GM18861 (cell line): ENCODE results near the gene OPA1.

Source experiments
- ATAC-seq: cut with Tn5 transposase; IDR thresholded peaks from one replicate; pipeline ENCODE4 v1.9.1; 2021; ENCODE audit not compliant: unreplicated experiment

Gene OPA1, protein sequence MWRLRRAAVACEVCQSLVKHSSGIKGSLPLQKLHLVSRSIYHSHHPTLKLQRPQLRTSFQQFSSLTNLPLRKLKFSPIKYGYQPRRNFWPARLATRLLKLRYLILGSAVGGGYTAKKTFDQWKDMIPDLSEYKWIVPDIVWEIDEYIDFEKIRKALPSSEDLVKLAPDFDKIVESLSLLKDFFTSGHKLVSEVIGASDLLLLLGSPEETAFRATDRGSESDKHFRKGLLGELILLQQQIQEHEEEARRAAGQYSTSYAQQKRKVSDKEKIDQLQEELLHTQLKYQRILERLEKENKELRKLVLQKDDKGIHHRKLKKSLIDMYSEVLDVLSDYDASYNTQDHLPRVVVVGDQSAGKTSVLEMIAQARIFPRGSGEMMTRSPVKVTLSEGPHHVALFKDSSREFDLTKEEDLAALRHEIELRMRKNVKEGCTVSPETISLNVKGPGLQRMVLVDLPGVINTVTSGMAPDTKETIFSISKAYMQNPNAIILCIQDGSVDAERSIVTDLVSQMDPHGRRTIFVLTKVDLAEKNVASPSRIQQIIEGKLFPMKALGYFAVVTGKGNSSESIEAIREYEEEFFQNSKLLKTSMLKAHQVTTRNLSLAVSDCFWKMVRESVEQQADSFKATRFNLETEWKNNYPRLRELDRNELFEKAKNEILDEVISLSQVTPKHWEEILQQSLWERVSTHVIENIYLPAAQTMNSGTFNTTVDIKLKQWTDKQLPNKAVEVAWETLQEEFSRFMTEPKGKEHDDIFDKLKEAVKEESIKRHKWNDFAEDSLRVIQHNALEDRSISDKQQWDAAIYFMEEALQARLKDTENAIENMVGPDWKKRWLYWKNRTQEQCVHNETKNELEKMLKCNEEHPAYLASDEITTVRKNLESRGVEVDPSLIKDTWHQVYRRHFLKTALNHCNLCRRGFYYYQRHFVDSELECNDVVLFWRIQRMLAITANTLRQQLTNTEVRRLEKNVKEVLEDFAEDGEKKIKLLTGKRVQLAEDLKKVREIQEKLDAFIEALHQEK

DNA sequence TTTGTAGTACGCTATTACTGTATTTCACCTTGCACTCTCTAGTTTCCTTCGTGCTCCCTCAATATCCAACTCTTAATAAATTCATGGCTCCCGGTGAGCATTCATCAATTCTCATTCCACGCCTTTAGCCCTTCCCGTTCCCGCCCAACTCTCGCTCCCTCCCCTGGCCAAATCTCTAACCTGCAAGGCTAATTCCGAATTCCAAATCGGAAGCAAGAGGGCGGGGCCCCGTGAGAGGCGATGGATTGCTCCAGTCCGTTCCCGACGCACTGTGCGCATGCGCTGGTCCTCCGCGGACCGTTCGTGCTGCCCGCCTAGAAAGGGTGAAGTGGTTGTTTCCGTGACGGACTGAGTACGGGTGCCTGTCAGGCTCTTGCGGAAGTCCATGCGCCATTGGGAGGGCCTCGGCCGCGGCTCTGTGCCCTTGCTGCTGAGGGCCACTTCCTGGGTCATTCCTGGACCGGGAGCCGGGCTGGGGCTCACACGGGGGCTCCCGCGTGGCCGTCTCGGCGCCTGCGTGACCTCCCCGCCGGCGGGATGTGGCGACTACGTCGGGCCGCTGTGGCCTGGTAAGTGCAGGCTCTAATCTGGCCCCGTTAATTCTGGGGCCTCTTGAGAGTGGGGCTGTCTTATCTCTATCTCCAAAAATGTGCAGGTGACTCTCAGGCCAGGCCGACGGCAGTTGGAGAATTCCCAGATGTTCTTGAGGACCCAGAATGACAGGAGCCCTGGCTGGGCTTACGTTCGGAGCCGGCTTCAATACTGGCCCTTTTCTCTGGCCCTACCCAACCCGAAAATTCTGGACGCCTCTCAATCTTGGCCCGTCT lies at the start of gene OPA1:
Gene OPA1, plus strand, starts transcription at position 368 of the 827 bp plus-strand sequence. Its CDS starts 170 bp downstream, at position 538.
- ATAC-seq: peak; percentile 98

DNA sequence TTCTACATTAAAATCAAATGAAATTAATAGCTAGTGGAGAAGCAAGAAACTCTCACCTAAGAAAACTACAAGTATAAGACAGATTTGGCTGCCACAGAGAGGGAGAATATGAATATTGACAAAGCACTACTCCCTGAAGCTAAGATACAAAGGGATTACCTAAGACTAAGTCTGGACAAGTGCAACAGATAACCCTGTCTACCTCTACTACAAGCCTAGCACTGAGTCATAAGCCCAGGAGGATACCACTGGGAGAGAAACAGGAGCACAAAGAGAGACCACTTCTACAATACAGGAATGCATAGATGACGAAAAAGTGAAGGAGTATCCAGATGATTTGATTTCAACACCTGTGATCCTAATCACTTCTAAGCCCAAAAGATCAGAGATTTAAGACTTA lies 48.7 kb upstream of the OPA1 start:
- no peak for ATAC-seq

DNA sequence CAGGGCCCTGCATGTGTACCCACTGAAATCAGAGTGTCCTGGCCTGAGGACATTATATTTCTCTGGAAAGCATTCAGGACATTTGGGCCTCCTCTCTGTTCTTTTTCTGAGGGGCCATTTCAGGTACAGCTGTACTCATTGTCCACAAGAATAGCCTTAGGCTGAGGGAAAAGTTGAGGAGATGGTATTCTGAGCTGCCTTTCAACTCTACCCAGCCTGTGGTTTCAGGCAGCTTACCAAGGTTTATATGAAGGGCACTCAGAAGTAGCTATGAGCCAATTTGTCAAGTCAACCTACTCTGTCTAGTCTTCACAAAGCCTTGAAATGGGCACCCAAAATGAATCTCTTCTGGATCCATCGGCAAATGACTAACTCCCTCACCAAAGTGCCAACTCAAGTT lies 47.7 kb upstream of the OPA1 start:
- ATAC-seq: no peak

DNA sequence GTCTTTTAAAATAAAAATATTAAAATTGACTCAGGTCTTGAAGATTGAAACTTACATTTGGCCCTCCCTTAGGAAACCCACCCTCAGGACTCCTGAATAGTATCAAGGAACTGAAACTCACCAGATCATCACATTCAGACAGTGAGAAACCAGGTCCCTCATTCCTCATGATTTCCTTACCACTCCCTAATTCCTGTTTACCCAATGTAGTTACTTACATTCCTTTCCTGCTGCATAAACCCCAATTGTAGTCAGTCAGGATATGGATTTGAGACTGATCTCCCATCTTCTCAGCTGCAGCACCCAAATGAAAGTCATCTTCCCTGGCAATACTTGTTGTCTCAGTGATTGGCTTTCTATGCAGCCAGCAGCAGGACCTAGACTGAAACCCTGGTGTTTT lies 46.9 kb upstream of the OPA1 start:
- ATAC-seq: no peak

DNA sequence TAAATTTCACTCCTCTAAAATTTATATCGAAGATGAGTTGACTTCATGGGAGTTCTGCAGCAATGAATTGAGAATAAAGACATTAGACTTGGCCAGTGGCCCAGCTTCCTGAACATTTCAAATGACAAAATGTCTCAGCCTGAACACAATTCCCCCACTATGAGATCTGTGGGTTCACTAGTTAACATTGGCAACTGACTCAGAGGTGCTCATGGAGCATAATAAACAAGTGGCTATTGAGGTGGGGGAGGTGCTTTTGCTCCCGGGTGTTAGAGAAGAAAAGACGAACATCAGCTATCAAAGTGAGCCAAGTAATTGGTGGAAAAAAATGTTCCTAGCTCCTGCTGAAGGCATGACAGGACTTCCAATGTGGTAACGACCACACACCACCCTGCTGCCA lies 44.6 kb upstream of the OPA1 start:
- no peak for ATAC-seq

DNA sequence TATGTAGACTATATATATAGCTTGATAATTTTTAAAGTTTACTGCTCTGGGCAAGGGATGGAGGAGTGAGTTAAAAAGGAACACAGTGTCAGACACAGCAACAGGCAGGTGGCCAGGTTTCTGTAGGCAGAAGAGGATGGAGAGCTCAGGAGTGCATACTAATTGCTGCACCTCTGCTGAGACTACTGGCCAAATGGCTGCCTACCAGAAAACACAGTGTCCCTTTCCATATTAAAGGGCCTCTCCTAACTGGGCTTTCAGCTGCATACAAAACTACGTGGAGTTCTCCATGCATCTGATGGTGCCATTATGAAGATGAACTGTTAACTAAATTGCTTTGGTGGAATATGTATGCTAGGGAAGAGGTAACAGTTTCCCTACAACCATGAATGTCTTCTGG lies 40.1 kb upstream of the OPA1 start:
- no peak for ATAC-seq

DNA sequence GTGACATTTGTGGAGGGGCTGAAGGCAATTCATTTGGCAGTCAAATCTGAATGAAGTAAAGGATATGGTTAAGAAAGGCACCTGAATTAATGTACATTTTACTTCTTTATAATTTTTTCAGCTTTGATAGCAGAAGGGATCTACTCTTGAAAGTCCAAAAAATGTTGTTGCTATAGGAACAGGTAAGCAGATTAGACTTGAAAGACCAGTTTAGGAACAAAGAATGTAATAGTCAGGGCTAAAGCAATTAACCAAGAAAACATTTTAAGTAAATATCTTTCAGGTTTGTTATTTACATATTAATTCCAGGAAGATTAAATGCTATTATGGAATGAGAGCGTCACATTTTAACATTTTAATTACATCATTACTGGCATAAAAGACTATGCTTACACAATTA lies 39.4 kb upstream of the OPA1 start:
- ATAC-seq: no peak

DNA sequence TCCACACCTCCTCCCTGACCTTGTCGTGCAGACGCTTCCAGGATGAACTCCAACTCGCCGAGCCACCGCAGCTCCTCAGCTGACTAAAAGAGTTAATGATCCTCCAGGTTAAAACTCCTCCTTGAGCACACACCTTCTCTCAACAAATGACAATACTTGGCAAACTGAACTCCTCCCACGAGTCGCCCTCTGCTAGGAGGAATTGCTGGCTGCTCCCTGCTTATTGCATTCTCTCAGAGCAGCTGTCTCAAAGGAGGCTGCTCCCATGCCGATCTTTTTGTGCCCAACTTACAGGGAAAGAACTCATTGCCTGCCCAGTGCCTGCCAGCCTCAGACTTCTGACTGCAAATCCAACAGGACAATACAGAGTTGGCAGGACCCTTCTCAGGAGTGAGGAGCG lies 38.2 kb upstream of the OPA1 start, which contains the start of gene ATP13A4:
Gene ATP13A4, minus strand, starts transcription at position 85 of the 400 bp plus-strand sequence. CDS start 96 bp downstream, outside the sequence.
- no peak for ATAC-seq

DNA sequence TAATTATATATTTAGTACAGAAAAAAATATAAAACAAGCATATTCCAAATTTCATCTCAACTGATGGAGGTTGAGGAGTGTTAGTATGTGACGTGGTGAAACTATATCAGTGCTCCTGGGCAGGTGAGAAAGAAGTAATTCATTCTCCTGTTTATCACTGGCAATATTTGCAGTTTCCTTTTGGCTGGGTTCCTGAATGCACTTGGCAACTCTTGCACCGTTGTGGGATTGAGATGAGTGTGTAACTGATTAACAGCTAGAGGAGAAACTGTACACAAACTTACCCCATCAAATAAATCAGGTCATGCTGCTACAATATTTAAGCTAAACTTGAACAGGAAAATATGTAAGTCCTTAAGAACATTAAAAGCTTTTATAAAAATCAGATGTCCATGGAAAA lies 36.2 kb upstream of the OPA1 start:
- no peak for ATAC-seq

DNA sequence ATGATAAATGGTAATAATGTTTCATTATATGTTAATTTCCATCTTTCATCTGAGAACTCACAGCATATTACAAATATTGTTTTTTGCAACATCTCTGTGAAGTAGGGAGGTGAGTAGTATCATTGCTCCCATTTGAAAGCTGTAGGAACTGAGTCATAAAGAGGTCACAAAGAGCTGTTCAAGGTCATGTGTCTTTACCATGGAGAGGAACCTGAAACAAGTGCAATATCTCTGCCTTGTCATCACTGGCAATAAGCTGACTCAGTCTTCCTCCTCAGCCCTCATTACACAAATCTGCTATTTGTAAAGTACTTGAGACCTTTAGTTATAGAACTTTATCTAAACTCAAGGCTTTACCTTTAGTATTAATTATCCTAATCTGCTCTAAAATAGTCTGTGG lies 33.9 kb upstream of the OPA1 start:
- ATAC-seq: no peak

DNA sequence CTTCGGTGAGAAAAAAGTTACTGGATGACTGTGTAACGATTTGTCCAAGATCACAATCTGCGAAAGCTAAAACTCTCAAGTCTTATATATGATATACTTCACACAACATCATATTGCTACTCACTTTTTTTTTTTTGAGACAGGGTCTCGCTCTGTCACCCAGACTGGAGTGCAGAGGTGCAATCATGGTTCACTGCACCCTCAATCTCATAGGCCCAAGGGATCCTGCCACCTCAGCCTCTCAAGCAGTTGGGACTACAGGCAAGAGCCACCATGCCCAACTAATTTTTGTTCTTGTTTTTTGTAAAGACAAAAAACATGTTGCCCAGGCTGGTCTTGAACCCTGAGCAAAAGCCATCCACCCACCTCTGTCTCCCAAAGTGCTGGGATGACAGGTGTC lies 32.9 kb upstream of the OPA1 start:
- no peak for ATAC-seq

DNA sequence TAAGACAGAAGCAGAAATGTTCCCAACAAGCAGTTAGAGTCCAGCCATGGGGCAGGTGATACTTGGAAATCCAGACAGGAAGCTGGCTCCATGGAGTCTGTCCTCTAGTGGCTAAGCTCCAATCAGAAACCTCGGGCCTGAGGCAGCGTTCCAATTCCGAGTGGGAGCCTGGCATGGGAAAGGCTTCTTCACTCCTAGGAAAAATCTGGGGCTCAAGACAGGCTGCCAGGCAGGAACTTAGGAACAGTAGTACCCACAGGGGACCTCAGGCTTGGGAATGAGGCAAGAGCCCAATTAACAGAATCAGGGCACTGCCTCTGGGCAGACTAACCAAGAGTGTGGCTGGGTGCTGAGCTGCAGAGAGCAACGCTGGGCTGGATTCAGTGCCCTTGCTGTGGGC lies 32.1 kb upstream of the OPA1 start:
- no peak for ATAC-seq

DNA sequence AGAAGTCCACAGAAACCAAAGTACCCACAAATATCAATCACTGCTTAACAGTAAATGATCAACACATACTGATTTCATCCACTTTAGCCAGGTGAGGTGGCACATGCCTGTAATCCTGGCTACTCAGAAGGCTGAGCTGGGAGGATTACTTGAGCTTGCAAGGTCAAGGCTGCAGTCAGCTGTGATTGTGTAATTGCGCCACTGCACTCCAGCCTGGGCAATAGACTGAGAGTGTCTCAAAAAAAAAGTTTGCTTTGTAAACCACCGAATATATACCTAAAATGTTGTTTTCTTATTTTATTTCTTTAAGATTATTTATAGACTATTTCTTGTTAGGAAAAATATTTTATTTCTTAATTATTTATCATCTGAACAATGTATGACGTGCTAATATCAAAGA lies 29.6 kb upstream of the OPA1 start:
- no peak for ATAC-seq

DNA sequence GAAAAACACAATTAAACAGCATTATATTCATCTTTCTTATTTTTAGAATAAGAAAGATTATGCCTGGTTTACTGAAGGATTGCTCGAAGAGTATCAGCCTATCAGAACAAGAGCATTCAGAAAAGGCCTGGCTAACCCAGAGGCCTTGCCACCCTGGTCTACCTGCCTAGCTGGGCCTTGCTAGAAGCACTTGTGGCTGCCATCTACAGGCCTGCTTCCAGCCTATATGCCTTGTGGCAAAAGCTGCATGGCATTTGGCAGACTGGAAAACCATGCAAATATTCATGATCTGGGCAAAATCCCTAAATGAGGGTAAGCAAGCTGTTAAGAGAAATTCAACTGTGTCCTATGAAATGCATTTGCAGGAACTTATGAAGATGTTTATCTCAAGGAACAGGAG lies 29.0 kb upstream of the OPA1 start:
- ATAC-seq: no peak

DNA sequence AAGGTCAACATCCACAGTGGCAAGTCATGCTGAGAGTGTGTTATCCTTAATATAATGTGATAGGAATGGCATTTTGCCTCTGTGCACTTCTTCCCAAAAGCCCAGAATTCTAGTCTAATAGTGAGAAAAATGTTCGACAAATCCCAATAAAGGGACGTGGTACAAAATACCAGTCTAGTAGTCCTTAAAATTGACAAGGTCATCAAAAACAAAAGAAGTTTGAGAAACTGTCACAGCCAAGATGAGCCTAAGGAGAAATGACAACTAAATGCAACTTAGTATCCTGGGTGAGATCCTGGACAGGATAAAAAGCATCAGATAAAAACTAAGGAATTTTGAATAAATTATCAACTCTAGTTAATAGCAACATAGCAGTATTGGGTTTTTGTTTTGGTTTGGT lies 23.9 kb upstream of the OPA1 start:
- no peak for ATAC-seq

DNA sequence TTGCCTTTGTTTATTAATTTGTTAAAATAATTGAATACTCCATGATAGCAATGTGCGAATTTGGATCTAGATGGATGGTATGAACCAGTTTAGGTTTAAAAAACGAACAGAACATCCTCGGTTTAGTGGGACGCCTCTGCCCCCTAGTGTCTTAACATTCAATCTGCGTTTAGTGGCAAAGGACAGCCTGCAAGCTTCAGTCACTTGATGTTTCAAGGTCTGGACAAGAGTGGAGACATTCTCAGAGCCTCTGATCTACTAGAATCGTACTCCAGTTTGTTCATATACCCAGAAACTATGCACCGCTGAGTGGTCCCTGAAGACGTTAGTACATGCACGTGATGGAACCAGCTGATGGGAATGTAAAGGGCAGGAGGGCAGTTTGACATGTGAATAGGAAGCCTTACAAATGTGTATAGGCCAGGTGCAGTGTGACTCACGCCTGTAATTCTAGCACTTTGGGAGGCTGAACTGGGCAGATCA lies 20.5 kb upstream of the OPA1 start:
- ATAC-seq: peak; percentile 68

DNA sequence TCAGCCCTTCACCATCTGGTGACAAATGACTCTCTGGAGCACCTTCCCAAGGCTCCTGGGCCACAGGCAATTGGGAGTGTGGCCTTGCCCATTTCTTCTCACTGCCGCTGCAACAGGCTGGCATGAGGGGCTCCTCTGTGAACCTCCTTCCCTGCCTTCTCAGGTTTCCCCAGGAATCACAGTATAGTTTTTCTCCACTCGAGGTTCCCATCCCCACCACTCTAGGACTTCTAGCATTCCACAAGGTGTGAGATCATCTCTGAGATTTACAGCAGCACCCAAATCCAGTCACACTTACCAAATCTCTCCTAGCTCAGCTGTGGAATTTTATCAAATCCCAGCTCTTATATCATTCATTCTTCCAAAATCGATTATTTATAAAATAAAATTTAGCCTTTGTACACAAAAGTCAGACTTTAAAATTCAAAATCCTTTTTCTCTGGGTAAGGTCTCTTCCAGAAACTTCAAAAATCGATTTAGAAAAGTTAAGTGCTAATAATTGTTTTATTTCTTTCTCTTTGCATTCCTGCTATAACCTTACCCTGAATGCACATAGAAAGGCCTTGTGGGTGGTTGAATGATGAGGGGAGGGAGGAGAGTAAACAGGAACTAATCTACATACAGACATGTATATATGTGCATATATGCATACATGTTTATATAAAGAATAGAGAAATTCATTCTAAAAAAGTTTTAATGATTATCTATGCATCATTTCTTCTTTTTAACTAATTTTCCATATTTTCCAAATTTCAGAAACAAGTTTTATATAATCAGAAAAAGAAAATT lies 19.4 kb upstream of the OPA1 start:
- no peak for ATAC-seq

DNA sequence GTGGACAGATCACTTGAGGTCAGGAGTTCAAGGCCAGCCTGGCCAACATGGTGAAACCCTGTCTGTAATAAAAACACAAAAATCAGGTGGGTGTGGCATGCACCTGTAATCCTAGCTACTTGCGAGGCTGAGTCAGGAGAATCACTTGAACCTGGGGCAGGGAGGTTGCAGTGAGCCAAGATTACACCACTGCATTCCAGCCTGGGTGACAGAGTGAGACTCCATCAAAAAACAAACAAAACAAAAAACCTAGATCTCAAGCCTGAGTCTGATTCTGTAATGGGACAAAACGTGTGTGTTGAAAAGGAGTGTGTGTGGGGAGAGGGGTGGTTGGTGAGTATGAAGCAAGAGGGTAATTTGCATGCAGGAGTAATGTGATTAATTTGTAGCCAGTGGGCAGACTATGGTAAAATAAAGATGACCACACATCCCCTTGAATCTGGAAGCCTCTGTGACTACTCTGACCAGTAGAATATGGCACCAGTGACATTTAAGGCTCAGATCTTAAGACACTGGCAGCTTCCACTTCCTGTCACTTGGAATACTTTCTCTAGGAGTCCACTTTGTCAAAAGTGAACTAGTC lies 18.4 kb upstream of the OPA1 start:
- ATAC-seq: no peak

DNA sequence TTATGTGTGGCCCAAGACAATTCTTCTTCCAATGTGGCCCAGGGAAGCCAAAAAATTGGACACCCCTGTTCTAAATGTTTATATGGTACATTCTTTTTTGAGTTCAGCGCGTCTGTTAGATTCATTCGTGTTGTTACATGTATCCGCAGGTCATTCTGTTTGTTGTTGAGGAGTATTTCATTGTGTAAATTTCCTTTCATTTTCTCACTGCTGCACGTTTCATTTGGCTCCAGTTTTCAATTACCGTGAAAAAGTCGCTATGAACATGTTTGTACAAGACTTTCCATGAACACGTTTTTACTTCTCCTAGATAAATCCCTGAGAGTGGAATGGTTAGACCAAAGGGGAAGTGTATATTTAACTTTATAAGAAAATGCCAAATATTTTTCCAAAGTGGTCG lies 7.5 kb upstream of the OPA1 start:
- ATAC-seq: no peak

DNA sequence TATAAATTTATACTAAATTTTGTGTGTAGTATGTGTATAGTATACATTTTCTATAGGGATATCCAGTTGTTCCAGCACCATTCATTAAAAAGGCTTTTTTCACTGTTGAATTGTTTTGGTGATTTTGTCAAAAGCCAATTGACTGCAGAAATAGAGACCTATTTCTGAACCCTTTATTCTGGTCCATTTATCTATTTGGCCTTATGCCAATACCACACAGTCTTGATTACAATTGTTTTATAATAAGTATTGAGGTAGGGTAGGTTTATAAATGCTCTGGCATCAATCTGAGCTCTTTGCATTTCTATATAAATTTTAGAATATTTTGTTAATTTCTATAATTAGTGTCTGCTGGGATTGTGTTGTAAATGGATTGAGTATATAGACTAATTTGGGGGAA lies 6.5 kb upstream of the OPA1 start:
- ATAC-seq: no peak
